ENCODE measurements around the gene ATP2A1.

- TF ChIP-seq CTCF (conservative IDR thresholded peaks at IDR 0.05; ENCODE audit: low read depth, low read length) (no peak), EZH2 (IDR thresholded peaks at IDR 0.05; ENCODE audit: borderline replicate concordance, low read depth, low read length, poor library complexity, severe bottlenecking) (no peak)
These were observed 24.6 kb downstream of the ATP2A1 start for GRCh38 chr16:28902909-28903308.

Data from A673 (cell line).